Esophagus (tissue), 2 donors: ENCODE results near the gene HRK. TPM values are rescaled to one million over a fixed set of nuclear protein-coding genes. Genes with fewer than 3 reads are reported as not detected.

ENCODE experiments used
- H3K27ac ChIP-seq, 2 donors: one replicate each; pipeline ENCODE4 v1.5.1; 2013; ENCODE audit warnings: low read depth in 2 of 2, mild to moderate bottlenecking in 2 of 2, inconsistent platforms in 1 of 2, low read length in 1 of 2, moderate library complexity in 1 of 2
- H3K27me3 ChIP-seq, 2 donors: one replicate each; pipeline ENCODE4 v1.6.1; 2013; ENCODE audit warnings: low read length in 2 of 2, control low read depth in 1 of 2, mild to moderate bottlenecking in 1 of 2; ENCODE audit not compliant: insufficient read depth in 2 of 2, control insufficient read depth in 1 of 2
- H3K36me3 ChIP-seq, 2 donors: one replicate each; pipeline ENCODE4 v1.6.1; 2013; ENCODE audit warnings: low read length in 1 of 2; ENCODE audit not compliant: control insufficient read depth in 2 of 2, insufficient read depth in 2 of 2
- H3K4me1 ChIP-seq, 2 donors: one replicate each; pipeline ENCODE4 v1.6.1; 2013; ENCODE audit warnings: low read length in 1 of 2; ENCODE audit not compliant: control insufficient read depth in 2 of 2, insufficient read depth in 2 of 2
- H3K4me3 ChIP-seq, 2 donors: one replicate each; pipeline ENCODE4 v1.5.1; 2013; ENCODE audit warnings: low read length in 2 of 2, mild to moderate bottlenecking in 2 of 2, low read depth in 1 of 2, moderate library complexity in 1 of 2
- H3K9me3 ChIP-seq, 2 donors: one replicate each; pipeline ENCODE4 v1.6.1; 2013; ENCODE audit warnings: mild to moderate bottlenecking in 2 of 2, low read depth in 1 of 2, low read length in 1 of 2, moderate library complexity in 1 of 2; ENCODE audit not compliant: control insufficient read depth in 2 of 2, insufficient read depth in 1 of 2
- WGBS, 2 donors: extraction: QIAGEN DNeasy Blood & Tissue Kit; methylation state at CpG; one replicate each; pipeline ENCODE4 v1.1.7; 2013; 5-methylcytosine and 5-hydroxymethylcytosine counted together
- polyA plus RNA-seq, 2 donors: library from polyadenylated mRNA; stranded (reverse); fragments of 200-250 nt; gene quantifications; one replicate each; pipeline ENCODE4 v1.2.3, GENCODE V29; 2013
- donor health status: healthy with polysubstance abuse.
- donor health status: Bipolar disorder and iron deficiency.

The HRK gene
- polyA plus RNA-seq, 2 donors: 0.18 to 0.20 TPM

DNA sequence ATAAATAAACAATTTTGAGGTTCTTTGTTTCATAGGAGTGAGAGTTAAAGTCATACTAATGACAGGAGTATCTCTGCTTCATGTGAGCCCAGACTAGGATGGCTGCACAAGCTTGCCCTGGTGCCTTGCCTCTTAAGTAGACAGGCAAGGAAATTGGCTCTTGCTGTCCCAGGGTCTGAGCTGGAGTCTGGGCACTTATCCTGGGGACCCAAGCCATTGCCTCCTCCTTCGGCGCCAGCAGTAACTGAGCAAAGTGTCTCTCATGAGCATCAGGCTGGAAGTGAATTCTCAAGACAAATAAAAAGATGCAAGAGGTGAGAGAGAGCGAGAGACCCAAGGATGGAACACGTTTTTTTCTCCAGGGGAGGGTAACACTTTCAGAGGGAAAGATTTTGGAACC is 22.6 kb upstream of the HRK start:
- Histone ChIP-seq H3K36me3 (no peaks in the 10 kb centered on the region), H3K27me3 (no peaks in the 10 kb centered on the region), H3K9me3 (no peaks in the 10 kb centered on the region), H3K27ac (no peak overlapping the region), H3K4me3 (no peak overlapping the region), H3K4me1 (no peaks in the 10 kb centered on the region)
- 70 to 72% methylated on average over 4 of the region's 4 CpGs for WGBS, 2 donors

DNA sequence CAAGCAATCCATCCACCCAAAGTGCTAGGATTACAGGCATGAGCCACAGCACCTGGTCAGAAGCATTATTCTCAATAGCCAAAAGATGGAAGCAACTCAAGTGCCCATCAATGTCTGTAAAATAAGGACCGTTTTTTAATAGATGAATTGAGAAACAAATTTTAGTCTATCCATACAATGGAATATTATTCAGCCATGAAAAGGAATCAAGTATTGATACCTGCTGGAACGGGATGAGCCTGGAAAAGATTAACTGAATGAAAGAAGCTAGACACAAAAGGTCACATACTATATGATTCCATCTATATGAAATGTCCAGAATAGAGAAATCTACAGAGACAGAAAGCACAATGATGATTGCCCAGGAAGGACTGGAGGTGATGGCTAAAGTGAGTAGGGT is 20.4 kb upstream of the HRK start:
- no peaks in the 10 kb centered on the region for H3K4me1 ChIP-seq
- H3K4me3 ChIP-seq: no peak overlapping the region
- H3K36me3 ChIP-seq: no peaks in the 10 kb centered on the region
- peaks cover 0 to 3% of the 10 kb centered on the region in 2 donors for H3K9me3 ChIP-seq
- H3K27ac ChIP-seq: no peak overlapping the region
- WGBS, 2 donors: 78 to 81% methylated on average over 2 of the region's 2 CpGs
- no peaks in the 10 kb centered on the region for H3K27me3 ChIP-seq

GRCh38 chr12:116898669-116899068 is 17.4 kb upstream of the HRK start:
- Histone ChIP-seq H3K27me3 (no peaks in the 10 kb centered on the region), H3K4me3 (no peak overlapping the region), H3K9me3 (peaks cover 0 to 3% of the 10 kb centered on the region in 2 donors), H3K36me3 (no peaks in the 10 kb centered on the region), H3K27ac (no peak overlapping the region), H3K4me1 (no peaks in the 10 kb centered on the region)
- 60 to 63% methylated on average over 3 of the region's 3 CpGs for WGBS, 2 donors

- no peak overlapping the region for H3K27ac ChIP-seq
- peaks cover 0 to 3% of the 10 kb centered on the region in 2 donors for H3K9me3 ChIP-seq
- H3K36me3 ChIP-seq: no peaks in the 10 kb centered on the region
- H3K4me1 ChIP-seq: no peaks in the 10 kb centered on the region
- WGBS, 2 donors: 56 to 81% methylated on average over 4 of the region's 4 CpGs
- H3K27me3 ChIP-seq: no peaks in the 10 kb centered on the region
- H3K4me3 ChIP-seq: no peak overlapping the region
These were observed 16.2 kb upstream of the HRK start for GRCh38 chr12:116897476-116897875.

DNA sequence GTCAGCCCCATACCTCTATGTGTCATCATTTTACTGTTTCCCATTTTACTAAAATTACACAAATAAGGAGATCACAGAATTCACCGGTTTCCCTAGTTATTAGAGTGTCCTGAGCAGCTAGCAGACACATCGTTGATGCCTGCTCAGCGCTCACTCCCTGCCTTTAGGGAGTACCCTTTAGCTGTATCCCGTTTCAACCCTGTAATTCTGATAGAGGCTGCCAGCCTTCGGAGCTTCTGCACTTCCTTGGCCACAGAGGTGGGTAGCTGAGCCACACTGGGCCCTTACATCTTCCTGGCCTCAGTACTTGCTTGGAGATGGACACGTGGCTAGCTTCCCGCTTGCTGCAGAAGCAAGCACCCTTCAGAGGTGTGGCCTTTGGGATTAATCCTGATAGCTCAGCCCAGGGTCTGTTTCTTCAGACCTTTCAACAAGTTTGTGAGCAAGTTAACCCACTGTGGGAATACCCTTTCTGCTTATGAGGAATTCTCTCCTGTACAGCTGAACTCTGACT is 15.2 kb upstream of the HRK start:
- no peaks in the 10 kb centered on the region for H3K4me1 ChIP-seq
- H3K27me3 ChIP-seq: no peaks in the 10 kb centered on the region
- H3K36me3 ChIP-seq: no peaks in the 10 kb centered on the region
- peaks cover 0 to 3% of the 10 kb centered on the region in 2 donors for H3K9me3 ChIP-seq
- H3K27ac ChIP-seq: no peak overlapping the region
- H3K4me3 ChIP-seq: no peak overlapping the region
- 63 to 64% methylated on average over 7 of the region's 7 CpGs for WGBS, 2 donors

GRCh38 chr12:116894913-116895312 is 13.7 kb upstream of the HRK start:
- H3K27me3 ChIP-seq: no peaks in the 10 kb centered on the region
- no peaks in the 10 kb centered on the region for H3K36me3 ChIP-seq
- peaks cover 0 to 3% of the 10 kb centered on the region in 2 donors for H3K9me3 ChIP-seq
- no peak overlapping the region for H3K27ac ChIP-seq
- no peak overlapping the region for H3K4me3 ChIP-seq
- 78 to 79% methylated on average over 3 of the region's 3 CpGs for WGBS, 2 donors
- H3K4me1 ChIP-seq: no peaks in the 10 kb centered on the region

GRCh38 chr12:116892349-116893140 is 11.3 kb upstream of the HRK start:
- H3K27me3 ChIP-seq: no peaks in the 10 kb centered on the region
- H3K36me3 ChIP-seq: no peaks in the 10 kb centered on the region
- no peak overlapping the region for H3K4me3 ChIP-seq
- peaks cover 0 to 3% of the 10 kb centered on the region in 2 donors for H3K9me3 ChIP-seq
- H3K4me1 ChIP-seq: no peaks in the 10 kb centered on the region
- 79 to 82% methylated on average over 12 of the region's 12 CpGs for WGBS, 2 donors
- H3K27ac ChIP-seq: no peak overlapping the region

GRCh38 chr12:116891019-116891418 is 9.8 kb upstream of the HRK start:
- Histone ChIP-seq H3K27me3 (no peaks in the 10 kb centered on the region), H3K4me3 (no peak overlapping the region), H3K9me3 (no peaks in the 10 kb centered on the region), H3K36me3 (no peaks in the 10 kb centered on the region), H3K4me1 (no peaks in the 10 kb centered on the region), H3K27ac (no peak overlapping the region)
- WGBS, 2 donors: 89% methylated on average over 3 of the region's 3 CpGs

GRCh38 chr12:116890330-116890729 is 9.1 kb upstream of the HRK start:
- Histone ChIP-seq H3K27ac (no peak overlapping the region), H3K27me3 (no peaks in the 10 kb centered on the region), H3K36me3 (no peaks in the 10 kb centered on the region), H3K9me3 (no peaks in the 10 kb centered on the region), H3K4me1 (no peaks in the 10 kb centered on the region), H3K4me3 (no peak overlapping the region)
- 93 to 95% methylated on average over 2 of the region's 2 CpGs for WGBS, 2 donors

DNA sequence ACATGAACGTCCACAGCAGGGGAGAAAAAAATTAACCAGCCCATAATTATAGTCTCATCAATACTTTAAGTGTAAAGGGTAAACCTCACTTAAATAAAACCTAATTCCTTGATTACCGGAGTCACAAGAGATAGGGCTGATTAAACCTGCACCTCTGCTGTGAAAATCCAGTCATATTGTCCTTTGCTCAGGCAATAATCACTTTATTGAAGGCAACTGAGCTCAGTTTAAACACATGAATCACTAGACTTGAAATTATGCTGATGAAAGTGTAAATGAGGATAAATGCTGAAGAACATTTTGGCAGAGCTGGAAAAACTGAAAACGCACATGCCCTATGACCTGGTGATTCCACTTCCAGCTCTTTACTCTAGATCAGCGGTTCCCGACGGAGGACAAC is 6.7 kb upstream of the HRK start:
- Histone ChIP-seq H3K27me3 (no peaks in the 10 kb centered on the region), H3K4me3 (no peak overlapping the region), H3K4me1 (no peaks in the 10 kb centered on the region), H3K36me3 (no peaks in the 10 kb centered on the region), H3K27ac (no peak overlapping the region), H3K9me3 (no peaks in the 10 kb centered on the region)
- 68 to 74% methylated on average over 6 of the region's 6 CpGs for WGBS, 2 donors
